ENCODE results near the gene KCNMA1.

KCNMA1 gene

GRCh38 chr10:77286531-77287508 is 350.8 kb downstream of the KCNMA1 start:
- no peak for DNase-seq

GRCh38 chr10:77285529-77286182 is 352.0 kb downstream of the KCNMA1 start:
- no peak for DNase-seq

GRCh38 chr10:77284797-77285196 is 352.8 kb downstream of the KCNMA1 start:
- DNase-seq, result no peak

GRCh38 chr10:77283326-77283725 is 354.3 kb downstream of the KCNMA1 start:
- no peak for DNase-seq

- DNase-seq, result no peak
Observed at GRCh38 chr10:77282163-77282562, 355.4 kb downstream of the KCNMA1 start.

- no peak for DNase-seq
Observed at GRCh38 chr10:77281719-77282118, 355.9 kb downstream of the KCNMA1 start.

GRCh38 chr10:77279207-77279606 is 358.4 kb downstream of the KCNMA1 start:
- no peak for DNase-seq

- DNase-seq, result no peak
Observed at GRCh38 chr10:77274046-77274795, 363.4 kb downstream of the KCNMA1 start.

- no peak for DNase-seq
Observed at GRCh38 chr10:77269163-77269562, 368.4 kb downstream of the KCNMA1 start.

GRCh38 chr10:77268721-77269120 is 368.9 kb downstream of the KCNMA1 start:
- DNase-seq, result no peak

- DNase-seq, result no peak
Observed at GRCh38 chr10:77267703-77268675, 369.6 kb downstream of the KCNMA1 start.

- no peak for DNase-seq
Observed at GRCh38 chr10:77266242-77266641, 371.4 kb downstream of the KCNMA1 start.

GRCh38 chr10:77264527-77264926 is 373.1 kb downstream of the KCNMA1 start:
- DNase-seq, result no peak

GRCh38 chr10:77264107-77264506 is 373.5 kb downstream of the KCNMA1 start:
- no peak for DNase-seq

- no peak for DNase-seq
Observed at GRCh38 chr10:77263700-77264099, 373.9 kb downstream of the KCNMA1 start.

GRCh38 chr10:77261146-77261545 is 376.5 kb downstream of the KCNMA1 start:
- no peak for DNase-seq

- DNase-seq, result no peak
Observed at GRCh38 chr10:77259171-77259874, 378.3 kb downstream of the KCNMA1 start.

GRCh38 chr10:77256346-77256745 is 381.3 kb downstream of the KCNMA1 start:
- no peak for DNase-seq

- no peak for DNase-seq
Observed at GRCh38 chr10:77253556-77254064, 384.0 kb downstream of the KCNMA1 start.

GRCh38 chr10:77253147-77253545 is 384.5 kb downstream of the KCNMA1 start:
- DNase-seq, result no peak

Data from stimulated activated CD4-positive, alpha-beta T cell treated with anti-CD3 and anti-CD28 coated beads, Interleukin-2, amount 100 ng/mL, for 24 hours (primary cell).